BJ (cell line): ENCODE data around the gene FBXW5. TPM values are rescaled to one million over a fixed set of nuclear protein-coding genes. Genes with fewer than 3 reads are reported as not detected.

Experiments
- CTCF ChIA-PET: fragments of 350-600 bp; formaldehyde crosslinking; extraction: SDS; loops from one replicate; lab custom pipeline; 2021; ENCODE audit warnings: antibody characterized with exemption, inconsistent platforms; lab: Yijun Ruan, JAX
- POLR2A ChIA-PET: fragments of 300-600 bp; sonication (Branson Sonifier 250); formaldehyde crosslinking; extraction: SDS; loops from one replicate; lab custom pipeline; 2021; ENCODE audit warnings: antibody characterized with exemption; lab: Charles Lee
- DNase-seq: peaks from one replicate; pipeline ENCODE4 v3.0.0-alpha.2; 2011; ENCODE audit warnings: low read depth
- H3K27me3 ChIP-seq: 2 replicates; pipeline ENCODE4 v1.6.0; 2011; ENCODE audit warnings: low read length; ENCODE audit not compliant: control insufficient read depth, insufficient read depth
- H3K36me3 ChIP-seq: 2 replicates; pipeline ENCODE4 v1.5.1; 2011; ENCODE audit warnings: low read length; ENCODE audit not compliant: control insufficient read depth, insufficient read depth
- H3K4me3 ChIP-seq: 2 replicates; pipeline ENCODE4 v1.5.1; 2011; ENCODE audit warnings: low read depth, mild to moderate bottlenecking, control low read depth, low read length
- CTCF ChIP-seq: IDR thresholded peaks from 2 replicates; pipeline ENCODE4 v1.5.1; 2011; ENCODE audit warnings: low read depth, mild to moderate bottlenecking, control low read depth, inconsistent platforms, low read length, moderate library complexity; ENCODE audit not compliant: insufficient read depth
- polyA plus RNA-seq: library from polyadenylated mRNA; depleted of rRNA; stranded (reverse); fragments of >200 nt; gene quantifications from 2 replicates; pipeline ENCODE4 v1.2.3, GENCODE V29; 2011

FBXW5 gene
- polyA plus RNA-seq, 1 experiment, result 71.9 TPM

- TF ChIP-seq CTCF, result no peak
- ChIA-PET CTCF (no interaction called here), POLR2A (no interaction called here)
- Histone ChIP-seq H3K27me3 (no peaks in the 10 kb centered on the region), H3K36me3 (no peaks in the 10 kb centered on the region), H3K4me3 (no peak overlapping the region)
- no peak for DNase-seq
Measured at GRCh38 chr9:136952321-136952850, 7.8 kb upstream of the FBXW5 start.

- H3K4me3 ChIP-seq, result no peak within 1 kb of the TSS
- H3K27me3 ChIP-seq, result no peaks in the 10 kb centered on the region
- CTCF ChIA-PET, result interaction anchor here (0.9 to 1.3 kb wide), 4 partner anchors 36 to 84 kb away, joined by 3 read pairs; no protein-coding TSS in a partner anchor
- no peak for DNase-seq
- no peak for TF ChIP-seq CTCF
- no peaks in the 10 kb centered on the region for H3K36me3 ChIP-seq
- POLR2A ChIA-PET, result no interaction called here
Measured at GRCh38 chr9:136951541-136952320, 7.2 kb upstream of the FBXW5 start, which contains the start of gene LCN12. TSS of gene LCN12 (plus strand) at chr9:136952273. CDS start at chr9:136952328, 55 bp downstream.

- CTCF ChIA-PET, result interaction anchor here (0.9 to 1.3 kb wide), 4 partner anchors 35 to 85 kb away, joined by 3 read pairs; no protein-coding TSS in a partner anchor
- TF ChIP-seq CTCF, result no peak
- no peaks in the 10 kb centered on the region for H3K27me3 ChIP-seq
- no peak for DNase-seq
- peak overlapping the region; percentile 68; the same call in 1 of the 2 replicates for H3K4me3 ChIP-seq
- no peaks in the 10 kb centered on the region for H3K36me3 ChIP-seq
- POLR2A ChIA-PET, result no interaction called here
Measured at GRCh38 chr9:136950656-136951276, 6.2 kb upstream of the FBXW5 start.

GRCh38 chr9:136949817-136950655 lies 5.5 kb upstream of the FBXW5 start:
- ChIA-PET CTCF (interaction anchor here (0.6 to 1.3 kb wide), 5 partner anchors 79 to 85 kb away, joined by 3 read pairs; partner anchors contain the start of gene ABCA2), POLR2A (no interaction called here)
- peak; percentile 31 for DNase-seq
- H3K4me3 ChIP-seq, result peak overlapping the region; percentile 68
- no peaks in the 10 kb centered on the region for H3K27me3 ChIP-seq
- no peaks in the 10 kb centered on the region for H3K36me3 ChIP-seq
- no peak for TF ChIP-seq CTCF
